ENCODE results near the gene EPS15. TPM values are rescaled to one million over a fixed set of nuclear protein-coding genes. Genes with fewer than 3 reads are reported as not detected.

The EPS15 gene
- total and polyA plus RNA-seq, 9 of the 15 experiments (the other 6 are each of a cell fraction or from before 2014, with no cell fraction given) = 23.1 to 69.0 (median 41.7) TPM

DNA sequence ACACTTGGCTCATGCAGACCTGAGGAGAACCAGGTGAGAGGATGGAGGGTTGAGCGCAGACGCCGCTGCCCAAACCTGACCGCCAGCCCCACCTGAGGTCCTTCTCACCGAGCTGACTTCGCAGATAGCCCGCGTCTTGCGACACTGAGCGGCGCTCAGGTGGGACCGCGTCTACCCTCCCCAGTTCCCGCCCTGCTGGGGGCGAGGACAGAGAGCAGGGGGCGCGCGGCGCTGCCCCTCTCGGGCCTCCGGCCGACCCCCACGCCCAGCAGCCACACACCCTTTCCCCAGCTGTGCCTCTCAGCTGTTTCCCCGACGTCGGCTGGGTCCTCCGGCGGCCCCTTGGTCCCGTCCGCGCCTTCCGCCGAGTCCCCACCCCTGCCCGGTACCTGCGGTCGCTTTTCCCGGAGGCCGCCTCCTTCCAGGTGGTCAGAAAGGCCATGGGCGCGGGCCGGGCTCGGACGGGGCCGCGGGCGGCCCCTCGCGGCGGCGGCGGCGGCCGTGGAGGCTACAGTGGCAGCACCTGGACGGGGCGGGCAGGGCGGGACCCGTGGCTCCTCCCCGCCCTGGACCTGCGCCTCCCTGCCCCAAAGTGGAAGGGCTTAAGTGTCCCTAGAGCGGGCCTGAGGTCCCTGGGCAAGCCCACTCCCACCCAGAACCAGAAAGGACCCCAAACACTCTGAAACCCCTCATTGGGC, 174.3 kb downstream of the EPS15 start (continued):
- TF ChIP-seq, protein P1, sequence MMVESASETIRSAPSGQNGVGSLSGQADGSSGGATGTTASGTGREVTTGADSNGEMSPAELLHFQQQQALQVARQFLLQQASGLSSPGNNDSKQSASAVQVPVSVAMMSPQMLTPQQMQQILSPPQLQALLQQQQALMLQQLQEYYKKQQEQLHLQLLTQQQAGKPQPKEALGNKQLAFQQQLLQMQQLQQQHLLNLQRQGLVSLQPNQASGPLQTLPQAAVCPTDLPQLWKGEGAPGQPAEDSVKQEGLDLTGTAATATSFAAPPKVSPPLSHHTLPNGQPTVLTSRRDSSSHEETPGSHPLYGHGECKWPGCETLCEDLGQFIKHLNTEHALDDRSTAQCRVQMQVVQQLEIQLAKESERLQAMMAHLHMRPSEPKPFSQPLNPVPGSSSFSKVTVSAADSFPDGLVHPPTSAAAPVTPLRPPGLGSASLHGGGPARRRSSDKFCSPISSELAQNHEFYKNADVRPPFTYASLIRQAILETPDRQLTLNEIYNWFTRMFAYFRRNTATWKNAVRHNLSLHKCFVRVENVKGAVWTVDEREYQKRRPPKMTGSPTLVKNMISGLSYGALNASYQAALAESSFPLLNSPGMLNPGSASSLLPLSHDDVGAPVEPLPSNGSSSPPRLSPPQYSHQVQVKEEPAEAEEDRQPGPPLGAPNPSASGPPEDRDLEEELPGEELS (CRISPR knock-in tag; IDR thresholded peaks at IDR 0.05; ENCODE audit: borderline replicate concordance) = no peak
- TF ChIP-seq TEAD4 (IDR thresholded peaks at IDR 0.05; ENCODE audit: low read length) (no peak), TEAD4 (CRISPR knock-in tag; IDR thresholded peaks at IDR 0.05; ENCODE audit: borderline replicate concordance) (no peak), ZNF174 (CRISPR knock-in tag; IDR thresholded peaks at IDR 0.05) (no peak), RBM25 (IDR thresholded peaks at IDR 0.05; ENCODE audit: low read depth, low read length, severe bottlenecking) (no peak), ZNF239 (CRISPR knock-in tag; IDR thresholded peaks at IDR 0.05) (no peak), MCM5 (IDR thresholded peaks at IDR 0.05; ENCODE audit: low read depth) (no peak), XRCC4 (IDR thresholded peaks at IDR 0.05; ENCODE audit: extremely low read depth, insufficient read depth, insufficient read length) (no peak), SMARCA4 (IDR thresholded peaks at IDR 0.05) (no peak), PPARD (CRISPR knock-in tag; IDR thresholded peaks at IDR 0.05) (no peak)
- TF ChIP-seq, protein P2, sequence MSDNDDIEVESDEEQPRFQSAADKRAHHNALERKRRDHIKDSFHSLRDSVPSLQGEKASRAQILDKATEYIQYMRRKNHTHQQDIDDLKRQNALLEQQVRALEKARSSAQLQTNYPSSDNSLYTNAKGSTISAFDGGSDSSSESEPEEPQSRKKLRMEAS (CRISPR knock-in tag; IDR thresholded peaks at IDR 0.05) = peak; percentile 42
- TF ChIP-seq, protein P3, sequence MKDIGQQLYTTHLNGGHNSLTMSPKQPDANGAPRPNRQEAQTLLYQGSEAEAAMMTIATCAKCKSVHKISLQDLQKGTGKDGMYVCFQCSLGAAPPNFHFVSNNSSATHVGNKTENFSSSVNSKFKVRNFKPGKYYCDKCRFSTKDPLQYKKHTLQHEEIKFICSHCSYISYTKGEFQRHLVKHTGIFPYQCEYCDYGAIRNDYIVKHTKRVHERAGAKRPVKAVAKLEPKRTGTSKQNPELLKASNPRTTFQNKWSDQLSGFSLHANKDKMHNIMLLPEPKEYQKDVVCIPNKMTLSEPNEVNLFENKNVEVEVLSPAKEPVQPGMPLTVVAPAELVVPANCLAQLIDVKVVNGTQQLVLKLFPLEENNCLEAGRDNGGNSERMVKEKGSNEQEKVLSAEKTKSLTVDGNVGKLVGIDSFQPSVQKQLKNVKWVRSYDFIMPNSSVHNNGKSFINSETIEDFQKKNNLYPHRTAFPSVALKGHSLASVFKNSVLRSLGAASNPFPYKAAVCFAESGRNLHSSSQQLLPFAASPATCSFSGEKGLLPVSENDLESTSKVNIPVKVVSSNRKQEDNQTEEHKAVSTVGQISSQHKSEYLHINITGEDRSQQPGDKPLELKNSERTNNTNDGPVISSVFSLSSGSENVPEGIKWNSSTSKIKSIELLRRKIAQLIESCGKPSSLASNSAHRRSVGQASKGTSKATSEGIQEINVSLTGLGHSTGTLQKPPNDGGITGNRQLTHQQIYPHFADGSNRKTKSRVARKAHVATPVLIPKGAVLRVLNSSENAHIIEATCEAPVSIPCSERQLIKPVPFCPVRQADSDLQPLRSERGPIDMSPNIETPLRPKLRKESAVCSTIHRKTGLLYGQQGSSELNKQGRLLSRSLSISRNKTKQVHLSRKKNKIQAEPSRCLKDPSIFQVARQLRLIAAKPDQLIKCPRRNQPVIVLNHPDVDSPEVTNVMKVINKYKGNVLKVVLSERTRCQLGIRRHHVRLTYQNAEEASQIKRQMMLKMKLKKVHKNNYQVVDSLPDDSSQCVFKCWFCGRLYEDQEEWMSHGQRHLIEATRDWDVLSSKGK (CRISPR knock-in tag; IDR thresholded peaks at IDR 0.05) = no peak
- TF ChIP-seq, protein P4, sequence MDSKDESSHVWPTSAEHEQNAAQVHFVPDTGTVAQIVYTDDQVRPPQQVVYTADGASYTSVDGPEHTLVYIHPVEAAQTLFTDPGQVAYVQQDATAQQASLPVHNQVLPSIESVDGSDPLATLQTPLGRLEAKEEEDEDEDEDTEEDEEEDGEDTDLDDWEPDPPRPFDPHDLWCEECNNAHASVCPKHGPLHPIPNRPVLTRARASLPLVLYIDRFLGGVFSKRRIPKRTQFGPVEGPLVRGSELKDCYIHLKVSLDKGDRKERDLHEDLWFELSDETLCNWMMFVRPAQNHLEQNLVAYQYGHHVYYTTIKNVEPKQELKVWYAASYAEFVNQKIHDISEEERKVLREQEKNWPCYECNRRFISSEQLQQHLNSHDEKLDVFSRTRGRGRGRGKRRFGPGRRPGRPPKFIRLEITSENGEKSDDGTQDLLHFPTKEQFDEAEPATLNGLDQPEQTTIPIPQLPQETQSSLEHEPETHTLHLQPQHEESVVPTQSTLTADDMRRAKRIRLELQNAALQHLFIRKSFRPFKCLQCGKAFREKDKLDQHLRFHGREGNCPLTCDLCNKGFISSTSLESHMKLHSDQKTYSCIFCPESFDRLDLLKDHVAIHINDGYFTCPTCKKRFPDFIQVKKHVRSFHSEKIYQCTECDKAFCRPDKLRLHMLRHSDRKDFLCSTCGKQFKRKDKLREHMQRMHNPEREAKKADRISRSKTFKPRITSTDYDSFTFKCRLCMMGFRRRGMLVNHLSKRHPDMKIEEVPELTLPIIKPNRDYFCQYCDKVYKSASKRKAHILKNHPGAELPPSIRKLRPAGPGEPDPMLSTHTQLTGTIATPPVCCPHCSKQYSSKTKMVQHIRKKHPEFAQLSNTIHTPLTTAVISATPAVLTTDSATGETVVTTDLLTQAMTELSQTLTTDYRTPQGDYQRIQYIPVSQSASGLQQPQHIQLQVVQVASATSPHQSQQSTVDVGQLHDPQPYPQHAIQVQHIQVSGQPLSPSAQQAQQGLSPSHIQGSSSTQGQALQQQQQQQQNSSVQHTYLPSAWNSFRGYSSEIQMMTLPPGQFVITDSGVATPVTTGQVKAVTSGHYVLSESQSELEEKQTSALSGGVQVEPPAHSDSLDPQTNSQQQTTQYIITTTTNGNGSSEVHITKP (IDR thresholded peaks at IDR 0.05; ENCODE audit: partially characterized antibody) = no peak
- TF ChIP-seq, protein P5, sequence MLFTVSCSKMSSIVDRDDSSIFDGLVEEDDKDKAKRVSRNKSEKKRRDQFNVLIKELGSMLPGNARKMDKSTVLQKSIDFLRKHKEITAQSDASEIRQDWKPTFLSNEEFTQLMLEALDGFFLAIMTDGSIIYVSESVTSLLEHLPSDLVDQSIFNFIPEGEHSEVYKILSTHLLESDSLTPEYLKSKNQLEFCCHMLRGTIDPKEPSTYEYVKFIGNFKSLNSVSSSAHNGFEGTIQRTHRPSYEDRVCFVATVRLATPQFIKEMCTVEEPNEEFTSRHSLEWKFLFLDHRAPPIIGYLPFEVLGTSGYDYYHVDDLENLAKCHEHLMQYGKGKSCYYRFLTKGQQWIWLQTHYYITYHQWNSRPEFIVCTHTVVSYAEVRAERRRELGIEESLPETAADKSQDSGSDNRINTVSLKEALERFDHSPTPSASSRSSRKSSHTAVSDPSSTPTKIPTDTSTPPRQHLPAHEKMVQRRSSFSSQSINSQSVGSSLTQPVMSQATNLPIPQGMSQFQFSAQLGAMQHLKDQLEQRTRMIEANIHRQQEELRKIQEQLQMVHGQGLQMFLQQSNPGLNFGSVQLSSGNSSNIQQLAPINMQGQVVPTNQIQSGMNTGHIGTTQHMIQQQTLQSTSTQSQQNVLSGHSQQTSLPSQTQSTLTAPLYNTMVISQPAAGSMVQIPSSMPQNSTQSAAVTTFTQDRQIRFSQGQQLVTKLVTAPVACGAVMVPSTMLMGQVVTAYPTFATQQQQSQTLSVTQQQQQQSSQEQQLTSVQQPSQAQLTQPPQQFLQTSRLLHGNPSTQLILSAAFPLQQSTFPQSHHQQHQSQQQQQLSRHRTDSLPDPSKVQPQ (CRISPR knock-in tag; IDR thresholded peaks at IDR 0.05; ENCODE audit: borderline replicate concordance) = no peak

Measured in K562 (cell line).